HFFc6 (cell line): ENCODE measurements around the gene C7orf57. TPM values are rescaled to one million over a fixed set of nuclear protein-coding genes. Genes with fewer than 3 reads are reported as not detected.

Experiments used
- DNase-seq: peaks from one replicate; pipeline ENCODE4 v3.0.0-alpha.2; 2018
- H3K27ac Mint-ChIP-seq: 2 replicates; pipeline ENCODE4 v1.8.0; 2020; ENCODE audit warnings: mild to moderate bottlenecking, mixed read lengths
- H3K27me3 Mint-ChIP-seq: 2 replicates; pipeline ENCODE4 v1.8.0; 2021; ENCODE audit warnings: mild to moderate bottlenecking, moderate library complexity, mixed read lengths; ENCODE audit not compliant: insufficient read depth
- H3K36me3 Mint-ChIP-seq: 2 replicates; pipeline ENCODE4 v1.8.0; 2021; ENCODE audit warnings: low read depth, mixed read lengths
- H3K4me1 Mint-ChIP-seq: 2 replicates; pipeline ENCODE4 v1.8.0; 2020; ENCODE audit warnings: low read depth, mixed read lengths
- H3K4me3 Mint-ChIP-seq: 2 replicates; pipeline ENCODE4 v1.8.0; 2020; ENCODE audit warnings: mild to moderate bottlenecking, moderate library complexity, mixed read lengths
- H3K9me3 Mint-ChIP-seq: 2 replicates; pipeline ENCODE4 v1.8.0; 2020; ENCODE audit warnings: mild to moderate bottlenecking, mixed read lengths
- CTCF ChIP-seq: fragments of 200-600 bp; sonication (generic); IDR thresholded peaks from 2 replicates; pipeline ENCODE4 v1.5.0; 2021; ENCODE audit warnings: antibody characterized with exemption, mild to moderate bottlenecking
- total RNA-seq, 6 experiments: library from RNA; stranded (reverse); fragmentation: NEBNext Ultra II Directional; extraction: Animal tissue kit (Norgen Biotek cat#: 25700); gene quantifications; 2 replicates in 1 of 6; 3 replicates in 5 of 6; pipeline ENCODE4 v1.2.3, GENCODE V29; 2021

The C7orf57 gene
- total RNA-seq, 6 experiments from 2014 or later: 0.14 TPM; not detected in 5

GRCh38 chr7:48101968-48102367 is 66.6 kb downstream of the C7orf57 start:
- Mint-ChIP-seq H3K36me3 (peaks cover 19% of the 10 kb centered on the region), H3K27ac (no peak overlapping the region), H3K4me3 (no peak overlapping the region), H3K9me3 (no peaks in the 10 kb centered on the region), H3K27me3 (peaks cover 4% of the 10 kb centered on the region; the same call in 1 of the 2 replicates), H3K4me1 (peaks cover 13% of the 10 kb centered on the region)
- TF ChIP-seq CTCF: peak; percentile 72
- DNase-seq: no peak

GRCh38 chr7:48102530-48102929 is 67.2 kb downstream of the C7orf57 start:
- Mint-ChIP-seq H3K4me3 (no peak overlapping the region), H3K9me3 (no peaks in the 10 kb centered on the region), H3K27ac (no peak overlapping the region), H3K36me3 (peaks cover 19% of the 10 kb centered on the region), H3K4me1 (peaks cover 9% of the 10 kb centered on the region), H3K27me3 (peaks cover 4% of the 10 kb centered on the region; the same call in 1 of the 2 replicates)
- TF ChIP-seq CTCF: no peak
- no peak for DNase-seq

GRCh38 chr7:48105045-48105444 is 69.7 kb downstream of the C7orf57 start:
- DNase-seq: no peak
- no peak for TF ChIP-seq CTCF
- Mint-ChIP-seq H3K27ac (no peak overlapping the region), H3K27me3 (peaks cover 4% of the 10 kb centered on the region; the same call in 1 of the 2 replicates), H3K9me3 (no peaks in the 10 kb centered on the region), H3K4me3 (no peak overlapping the region), H3K36me3 (peaks cover 19% of the 10 kb centered on the region), H3K4me1 (peaks cover 1% of the 10 kb centered on the region)

- no peak overlapping the region for H3K27ac Mint-ChIP-seq
- no peak overlapping the region for H3K4me3 Mint-ChIP-seq
- H3K36me3 Mint-ChIP-seq: peaks cover 16% of the 10 kb centered on the region
- TF ChIP-seq CTCF: no peak
- H3K9me3 Mint-ChIP-seq: no peaks in the 10 kb centered on the region
- no peak for DNase-seq
- H3K4me1 Mint-ChIP-seq: peaks cover 17% of the 10 kb centered on the region
- H3K27me3 Mint-ChIP-seq: peaks cover 7% of the 10 kb centered on the region
Observed at GRCh38 chr7:48106906-48107659, 71.7 kb downstream of the C7orf57 start.

- peaks cover 8% of the 10 kb centered on the region for H3K36me3 Mint-ChIP-seq
- DNase-seq: no peak
- H3K9me3 Mint-ChIP-seq: no peaks in the 10 kb centered on the region
- peaks cover 7% of the 10 kb centered on the region for H3K27me3 Mint-ChIP-seq
- H3K4me1 Mint-ChIP-seq: peaks cover 26% of the 10 kb centered on the region
- TF ChIP-seq CTCF: no peak
- H3K27ac Mint-ChIP-seq: no peak overlapping the region
- no peak overlapping the region for H3K4me3 Mint-ChIP-seq
Observed at GRCh38 chr7:48107926-48108472, 72.7 kb downstream of the C7orf57 start.
